ENCODE measurements around the gene ATAD2B.

Gene ATAD2B

GRCh38 chr2:23934259-23934658 lies 7.3 kb upstream of the ATAD2B start:
- in situ Hi-C loops (cut with HindIII; ENCODE audit: low pct_unique_long_range_greater_than_20kb, low sequenced_read_pairs) = no loop called here
- TF ChIP-seq JUND (IDR thresholded peaks at IDR 0.05; ENCODE audit: low read depth) = no peak
- DNase-seq (ENCODE audit: low read depth in 1 of 2, low spot score in 1 of 2) = no peak

- in situ Hi-C loops (cut with HindIII; ENCODE audit: low pct_unique_long_range_greater_than_20kb, low sequenced_read_pairs) = no loop called here
- TF ChIP-seq JUND (IDR thresholded peaks at IDR 0.05; ENCODE audit: low read depth) = no peak
- peak in 1 of 2 experiments; percentile 18 for DNase-seq (ENCODE audit: low read depth in 1 of 2, low spot score in 1 of 2)
Measured at GRCh38 chr2:23926290-23926749, 603 bp downstream of the ATAD2B start.

- in situ Hi-C loops (cut with HindIII; ENCODE audit: low pct_unique_long_range_greater_than_20kb, low sequenced_read_pairs) = no loop called here
- TF ChIP-seq JUND (IDR thresholded peaks at IDR 0.05; ENCODE audit: low read depth) = no peak
- DNase-seq (ENCODE audit: low read depth in 1 of 2, low spot score in 1 of 2) = peak in 1 of 2 experiments; percentile 50
Measured at GRCh38 chr2:23925702-23926289, 1.1 kb downstream of the ATAD2B start.

- no peak for TF ChIP-seq JUND (IDR thresholded peaks at IDR 0.05; ENCODE audit: low read depth)
- in situ Hi-C loops (cut with HindIII; ENCODE audit: low pct_unique_long_range_greater_than_20kb, low sequenced_read_pairs) = no loop called here
- no peak for DNase-seq (ENCODE audit: low read depth in 1 of 2, low spot score in 1 of 2)
Measured at GRCh38 chr2:23924589-23925359, 2.1 kb downstream of the ATAD2B start.

GRCh38 chr2:23918837-23919489 lies 8.0 kb downstream of the ATAD2B start:
- no peak for DNase-seq (ENCODE audit: low read depth in 1 of 2, low spot score in 1 of 2)
- in situ Hi-C loops (cut with HindIII; ENCODE audit: low pct_unique_long_range_greater_than_20kb, low sequenced_read_pairs) = no loop called here
- TF ChIP-seq JUND (IDR thresholded peaks at IDR 0.05; ENCODE audit: low read depth) = no peak

- no peak for TF ChIP-seq JUND (IDR thresholded peaks at IDR 0.05; ENCODE audit: low read depth)
- in situ Hi-C loops (cut with HindIII; ENCODE audit: low pct_unique_long_range_greater_than_20kb, low sequenced_read_pairs) = no loop called here
- no peak for DNase-seq (ENCODE audit: low read depth in 1 of 2, low spot score in 1 of 2)
Measured at GRCh38 chr2:23916727-23917405, 10.1 kb downstream of the ATAD2B start.

- no peak for DNase-seq (ENCODE audit: low read depth in 1 of 2, low spot score in 1 of 2)
- in situ Hi-C loops (cut with HindIII; ENCODE audit: low pct_unique_long_range_greater_than_20kb, low sequenced_read_pairs) = no loop called here
Measured at GRCh38 chr2:23915327-23915726, 11.6 kb downstream of the ATAD2B start.

GRCh38 chr2:23912054-23912453 lies 14.9 kb downstream of the ATAD2B start:
- DNase-seq (ENCODE audit: low read depth in 1 of 2, low spot score in 1 of 2) = no peak
- TF ChIP-seq JUND (IDR thresholded peaks at IDR 0.05; ENCODE audit: low read depth) = no peak
- in situ Hi-C loops (cut with HindIII; ENCODE audit: low pct_unique_long_range_greater_than_20kb, low sequenced_read_pairs) = no loop called here

More at GRCh38 chr2:23915327-23915726, 11.6 kb downstream of the ATAD2B start:
- TF ChIP-seq JUND (IDR thresholded peaks at IDR 0.05; ENCODE audit: low read depth) = no peak

- no peak for TF ChIP-seq JUND (IDR thresholded peaks at IDR 0.05; ENCODE audit: low read depth)
- in situ Hi-C loops (cut with HindIII; ENCODE audit: low pct_unique_long_range_greater_than_20kb, low sequenced_read_pairs) = no loop called here
- no peak for DNase-seq (ENCODE audit: low read depth in 1 of 2, low spot score in 1 of 2)
Measured at GRCh38 chr2:23905155-23905554, 21.8 kb downstream of the ATAD2B start.

GRCh38 chr2:23904692-23905091 lies 22.2 kb downstream of the ATAD2B start:
- no peak for DNase-seq (ENCODE audit: low read depth in 1 of 2, low spot score in 1 of 2)
- no peak for TF ChIP-seq JUND (IDR thresholded peaks at IDR 0.05; ENCODE audit: low read depth)
- in situ Hi-C loops (cut with HindIII; ENCODE audit: low pct_unique_long_range_greater_than_20kb, low sequenced_read_pairs) = no loop called here

- no peak for DNase-seq (ENCODE audit: low read depth in 1 of 2, low spot score in 1 of 2)
- in situ Hi-C loops (cut with HindIII; ENCODE audit: low pct_unique_long_range_greater_than_20kb, low sequenced_read_pairs) = no loop called here
- no peak for TF ChIP-seq JUND (IDR thresholded peaks at IDR 0.05; ENCODE audit: low read depth)
Measured at GRCh38 chr2:23904215-23904614, 22.7 kb downstream of the ATAD2B start.

- in situ Hi-C loops (cut with HindIII; ENCODE audit: low pct_unique_long_range_greater_than_20kb, low sequenced_read_pairs) = no loop called here
- TF ChIP-seq JUND (IDR thresholded peaks at IDR 0.05; ENCODE audit: low read depth) = no peak
- DNase-seq (ENCODE audit: low read depth in 1 of 2, low spot score in 1 of 2) = no peak
Measured at GRCh38 chr2:23903034-23903433, 23.9 kb downstream of the ATAD2B start.

All from T47D (cell line).